C1 segment of cervical spinal cord (tissue), 14 donors: ENCODE measurements around the gene DEGS2.

ENCODE experiments used
- DNase-seq, 14 donors: peaks; one replicate each; lab custom pipeline; 2025; lab: John Stamatoyannopoulos, UW

Gene DEGS2

DNA sequence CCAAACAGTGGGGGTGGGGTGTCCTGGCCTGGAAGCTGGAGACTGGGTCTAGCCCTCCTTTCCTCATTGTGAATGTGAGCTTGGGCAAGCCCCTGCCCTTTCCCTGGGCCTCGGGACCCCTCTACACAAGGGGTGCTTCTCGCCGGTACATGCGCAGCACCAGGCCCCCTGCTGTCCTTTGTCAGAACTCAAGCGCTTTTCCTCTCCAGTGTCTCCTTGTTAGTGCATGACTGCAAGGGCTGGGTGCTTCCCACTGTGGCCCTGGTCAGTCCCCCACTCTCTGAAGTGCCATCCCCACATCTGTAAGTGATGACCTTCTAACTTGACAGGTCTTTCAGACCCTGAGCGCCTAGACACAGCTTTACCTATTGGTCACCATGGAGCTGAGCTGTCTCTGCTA is 44.2 kb downstream of the DEGS2 start:
- DNase-seq: peak in 2 of 14 donors; percentile 39 to 41

DNA sequence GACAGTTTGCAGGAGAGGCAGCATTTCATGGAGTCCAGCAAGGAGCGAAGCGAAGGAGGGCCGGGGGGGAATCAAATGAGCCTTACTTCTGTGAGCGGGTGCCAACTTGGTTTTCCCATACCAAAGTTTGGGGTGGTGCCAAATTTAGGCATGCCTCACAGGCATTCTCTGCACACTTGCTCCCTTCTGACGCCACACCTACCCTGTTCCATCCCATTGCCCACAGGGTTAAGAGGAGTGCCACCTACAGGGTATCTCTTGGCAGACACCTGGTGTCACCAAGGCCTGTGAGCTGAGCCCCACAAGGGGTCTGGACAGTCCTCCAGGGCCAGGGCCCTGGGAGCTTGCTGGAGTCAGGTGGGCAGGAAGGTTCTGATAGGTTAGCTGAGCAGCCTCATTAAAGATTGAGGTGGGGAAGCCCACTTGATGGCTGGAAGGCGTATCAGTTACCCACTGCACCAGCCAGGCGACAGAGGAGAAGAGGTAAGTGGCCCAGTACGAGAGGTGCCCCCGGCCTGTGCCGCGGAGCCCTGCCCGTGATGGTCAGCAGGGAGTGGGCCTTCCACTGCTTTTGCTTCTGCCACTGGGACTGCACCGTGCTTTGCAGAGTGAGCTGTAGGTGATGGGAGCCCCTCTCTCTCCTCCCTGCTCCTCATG is 45.2 kb downstream of the DEGS2 start:
- no peak for DNase-seq

DNA sequence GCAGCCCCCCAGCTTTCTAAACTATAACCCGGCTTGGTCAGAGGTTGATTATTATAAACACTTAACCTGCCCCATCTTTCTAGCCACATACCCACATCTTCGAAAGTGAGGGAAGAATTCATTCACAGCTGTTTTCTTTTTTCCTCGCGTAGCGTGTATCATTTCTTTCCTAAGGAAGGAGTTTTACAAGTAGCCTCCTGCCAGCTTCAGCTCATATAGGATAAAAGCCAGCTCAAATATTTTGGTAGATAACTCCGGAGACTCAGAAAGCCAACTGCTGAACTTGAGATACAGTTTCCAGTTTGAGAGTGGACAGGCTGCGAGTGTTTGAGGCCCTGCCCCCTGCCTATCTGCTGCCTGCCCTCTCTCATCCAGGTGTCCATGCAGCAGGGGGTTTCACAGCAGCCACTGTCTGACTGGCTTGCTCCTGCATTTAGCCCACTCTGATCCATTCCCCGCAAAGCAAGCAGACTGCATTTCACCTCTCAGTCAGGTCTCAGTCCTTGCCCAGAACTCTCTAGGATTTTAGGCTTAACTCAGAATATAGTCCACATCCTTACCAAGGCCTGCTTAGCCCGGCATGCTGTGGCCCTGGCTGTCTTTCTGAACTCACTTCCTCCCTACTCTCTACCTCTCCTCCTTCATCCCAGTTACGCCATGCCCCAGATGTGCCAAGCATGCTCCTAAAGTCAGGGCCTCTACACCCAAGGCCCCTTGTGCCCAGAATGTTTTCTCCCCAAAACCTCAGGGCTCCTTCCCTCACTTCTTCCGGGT is 47.3 kb downstream of the DEGS2 start:
- DNase-seq: no peak

DNA sequence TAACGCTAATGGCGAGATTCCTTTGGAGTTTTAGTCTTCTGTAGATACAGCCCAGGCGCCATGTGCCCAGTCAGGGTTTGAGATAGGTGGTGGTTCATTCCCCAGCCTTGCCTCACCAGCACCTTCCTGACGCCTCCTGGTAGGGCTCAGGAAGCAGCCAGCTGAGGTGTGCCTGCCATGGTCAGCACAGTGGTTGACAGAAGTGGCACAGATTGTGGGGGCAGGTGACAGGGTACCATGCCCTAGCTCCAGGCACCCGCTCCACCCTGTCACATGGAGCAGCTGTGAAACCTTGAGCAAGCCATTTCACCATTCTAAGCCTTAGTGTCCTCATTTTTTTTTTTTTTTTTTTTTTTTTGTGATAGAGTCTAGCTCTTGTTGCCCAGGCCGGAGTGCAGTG is 48.6 kb downstream of the DEGS2 start:
- DNase-seq: no peak

DNA sequence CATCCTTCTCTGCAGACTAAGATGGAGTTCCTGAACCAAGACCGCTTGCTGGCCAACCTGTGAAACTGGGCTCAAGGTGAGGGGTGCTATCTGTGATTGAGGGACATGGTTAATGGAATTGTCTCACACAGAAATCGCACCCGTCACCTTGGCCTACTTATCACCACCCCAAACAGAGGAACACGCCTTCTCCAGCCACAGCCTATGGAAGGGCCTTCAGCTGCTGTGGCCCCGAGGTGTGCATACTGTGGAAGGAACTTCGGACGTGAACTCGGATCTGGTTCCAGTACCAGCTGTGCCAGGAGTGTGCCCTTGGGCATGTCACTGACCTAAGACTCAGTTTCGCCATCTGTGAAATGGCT is 49.9 kb downstream of the DEGS2 start:
- DNase-seq: no peak

DNA sequence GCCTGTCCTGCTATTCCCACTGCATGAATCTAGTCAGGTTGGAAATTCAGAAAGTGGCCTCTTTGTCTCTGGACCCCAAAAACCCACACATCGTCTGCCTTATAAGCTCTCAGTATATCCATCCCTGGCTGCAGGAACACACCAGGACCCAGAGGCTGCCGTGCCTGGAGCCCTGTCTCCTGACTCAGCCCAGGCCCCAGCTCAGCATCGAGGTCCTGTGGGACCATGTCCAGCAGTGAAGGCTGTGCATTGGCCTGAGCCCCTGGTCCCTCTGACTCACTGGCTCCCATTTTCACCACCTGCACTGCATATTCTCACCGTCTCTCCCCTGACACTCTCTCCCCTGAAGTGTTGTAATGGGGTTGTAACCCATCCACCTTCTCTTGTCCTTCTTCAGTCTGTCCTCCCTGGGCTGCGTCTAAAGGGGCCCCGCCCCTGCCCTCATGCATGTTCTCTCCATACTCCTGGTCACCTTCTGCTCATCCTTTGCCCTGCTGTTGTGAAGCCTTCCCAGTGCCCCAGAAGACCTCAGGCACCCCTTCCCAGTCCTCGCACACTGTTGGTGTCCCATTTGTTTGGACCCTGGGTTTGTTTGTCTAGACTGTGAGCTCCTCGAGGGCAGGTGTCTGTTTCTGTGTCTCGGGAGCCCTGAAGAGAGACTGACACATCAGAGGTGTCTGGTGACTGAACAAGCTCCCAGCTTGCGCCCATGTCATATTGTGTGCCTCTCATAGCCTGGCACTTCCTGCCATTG is 50.4 kb downstream of the DEGS2 start:
- DNase-seq: no peak

DNA sequence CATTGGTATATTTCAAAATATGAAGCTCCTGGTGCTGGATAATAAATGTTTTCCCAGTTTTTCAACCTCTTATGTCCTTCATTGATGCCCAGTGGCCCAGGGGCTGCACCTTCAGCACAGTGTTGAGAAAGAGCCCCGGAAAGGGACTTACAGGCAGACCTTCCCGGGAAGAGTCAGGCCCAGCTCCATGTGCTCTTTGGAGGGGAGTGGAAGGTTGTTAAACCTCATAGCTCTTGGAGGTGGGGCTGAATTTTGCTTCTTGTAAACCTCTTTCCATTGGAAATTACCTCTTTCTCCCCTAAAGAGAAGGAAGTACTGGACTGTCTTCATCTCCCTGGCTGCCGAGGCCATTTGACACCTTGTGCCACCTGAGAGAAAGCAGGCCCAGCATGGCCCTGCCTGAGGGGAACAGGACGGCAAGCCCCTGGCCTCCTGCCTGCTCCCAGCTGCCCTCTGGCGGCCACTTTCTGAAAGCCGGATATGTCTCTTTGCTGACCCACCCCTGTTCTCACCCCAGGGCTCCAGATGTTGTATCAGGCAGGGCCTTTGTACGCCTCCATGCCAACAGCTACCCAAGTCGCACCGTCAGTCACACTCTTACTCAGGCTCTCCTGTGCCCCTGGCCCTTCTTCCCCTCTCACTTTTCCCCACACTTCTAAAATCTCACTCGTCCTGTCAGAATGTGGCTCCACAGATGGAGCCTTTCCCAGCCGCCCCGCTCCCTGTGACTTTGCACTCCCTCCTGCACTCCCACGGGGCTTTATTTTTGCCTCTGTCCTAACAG is 51.2 kb downstream of the DEGS2 start:
- peak in 12 of 14 donors; percentile 26 to 77 (median 56) for DNase-seq

DNA sequence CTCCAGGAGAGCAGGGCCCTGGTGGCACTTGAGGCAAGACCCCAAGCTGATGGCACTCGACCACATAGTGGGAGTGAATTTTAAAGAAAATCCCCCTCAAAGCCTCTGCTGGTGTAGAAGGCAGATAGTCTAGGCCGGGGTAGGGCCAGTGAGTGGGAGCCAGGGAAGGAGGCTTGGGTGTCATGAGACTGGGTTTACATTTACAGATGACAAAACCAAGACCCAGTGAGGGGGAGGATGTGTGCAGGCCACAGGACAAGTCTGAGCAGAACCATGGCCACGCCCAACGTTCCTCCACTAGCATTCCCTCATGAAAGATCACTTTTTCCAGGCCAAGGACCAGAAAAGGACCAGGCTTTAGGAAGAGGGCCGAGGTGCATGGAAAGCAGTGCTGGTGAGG is 52.2 kb downstream of the DEGS2 start:
- no peak for DNase-seq

DNA sequence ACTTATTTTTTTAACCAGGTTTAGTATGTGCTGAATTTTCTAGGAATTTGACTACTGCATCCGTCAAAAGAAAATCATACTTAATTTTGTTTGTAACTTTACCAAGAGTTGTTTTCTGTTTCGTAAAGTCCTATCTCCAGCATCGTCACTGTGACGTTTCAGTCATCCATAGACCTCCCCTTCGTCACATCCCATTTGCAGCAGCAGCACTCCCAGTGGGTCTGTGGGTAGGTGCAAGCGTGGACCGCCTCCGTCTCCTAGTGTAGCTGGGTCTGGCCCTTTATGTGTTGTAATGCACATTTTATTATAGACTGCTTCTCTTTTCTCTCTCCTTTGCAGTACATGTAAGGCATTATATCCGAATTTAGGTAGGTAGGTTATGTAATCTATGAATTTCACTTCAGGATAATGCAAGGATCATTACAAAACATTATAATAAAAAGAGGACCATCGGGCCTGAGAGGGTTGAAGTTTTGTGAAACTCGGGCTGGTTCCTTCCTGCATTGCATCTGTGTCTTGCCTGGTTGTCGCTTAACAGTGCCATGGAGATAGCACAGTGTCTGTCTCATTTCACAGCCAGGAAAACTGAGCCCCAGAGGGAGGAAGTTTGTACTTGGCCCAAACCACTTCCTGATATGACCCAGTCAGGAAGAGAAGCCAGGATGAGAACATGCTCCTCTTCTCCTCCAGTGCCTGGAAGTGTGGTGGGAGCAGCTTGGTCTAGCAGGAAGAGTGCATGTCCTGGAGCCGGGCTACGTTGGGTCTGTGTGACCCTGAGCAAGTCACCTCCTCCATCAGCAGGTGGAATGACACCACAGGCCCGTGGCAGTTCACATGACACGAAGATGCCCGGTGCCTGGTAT is 53.0 kb downstream of the DEGS2 start:
- DNase-seq: no peak

DNA sequence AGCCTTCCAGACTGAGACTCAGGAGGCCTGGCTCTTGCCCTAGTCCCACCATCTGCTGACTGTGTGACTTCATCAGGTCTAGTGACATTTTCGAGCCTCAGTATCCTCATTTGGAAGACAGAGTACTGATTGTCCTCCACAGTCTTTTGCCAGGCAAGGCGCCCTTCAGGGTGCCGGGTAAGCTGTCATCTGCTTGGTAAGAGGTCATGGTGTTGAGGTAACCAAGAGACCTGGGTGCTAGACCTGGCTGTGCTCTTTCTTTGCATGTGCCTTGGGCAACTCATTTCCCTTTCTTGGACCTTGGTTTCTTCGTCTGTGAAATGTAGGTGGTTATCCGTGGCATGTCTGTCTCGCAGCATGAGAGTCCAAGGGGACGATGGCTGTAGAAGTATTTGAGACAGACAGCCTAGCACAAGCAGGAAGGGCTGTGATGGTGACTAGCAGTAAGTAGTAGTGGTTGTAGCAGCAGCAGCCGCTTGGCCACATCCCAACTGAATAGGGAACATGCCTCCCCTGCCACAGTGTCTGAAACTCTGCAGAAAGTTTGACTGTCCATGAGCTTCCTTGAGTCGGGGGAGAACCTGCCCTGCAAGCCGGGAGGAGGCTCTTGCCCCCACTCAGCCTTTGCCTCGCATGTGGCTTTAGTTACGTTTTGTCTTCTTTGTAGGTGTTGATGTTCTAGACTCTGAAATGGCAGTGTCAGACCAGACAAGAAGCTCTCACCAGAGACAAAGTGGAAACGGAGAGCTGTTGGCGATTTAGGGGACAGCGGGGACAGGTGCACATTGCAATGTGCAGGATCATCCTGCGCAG is 53.9 kb downstream of the DEGS2 start:
- peak in 1 of 14 donors; percentile 63 for DNase-seq

DNA sequence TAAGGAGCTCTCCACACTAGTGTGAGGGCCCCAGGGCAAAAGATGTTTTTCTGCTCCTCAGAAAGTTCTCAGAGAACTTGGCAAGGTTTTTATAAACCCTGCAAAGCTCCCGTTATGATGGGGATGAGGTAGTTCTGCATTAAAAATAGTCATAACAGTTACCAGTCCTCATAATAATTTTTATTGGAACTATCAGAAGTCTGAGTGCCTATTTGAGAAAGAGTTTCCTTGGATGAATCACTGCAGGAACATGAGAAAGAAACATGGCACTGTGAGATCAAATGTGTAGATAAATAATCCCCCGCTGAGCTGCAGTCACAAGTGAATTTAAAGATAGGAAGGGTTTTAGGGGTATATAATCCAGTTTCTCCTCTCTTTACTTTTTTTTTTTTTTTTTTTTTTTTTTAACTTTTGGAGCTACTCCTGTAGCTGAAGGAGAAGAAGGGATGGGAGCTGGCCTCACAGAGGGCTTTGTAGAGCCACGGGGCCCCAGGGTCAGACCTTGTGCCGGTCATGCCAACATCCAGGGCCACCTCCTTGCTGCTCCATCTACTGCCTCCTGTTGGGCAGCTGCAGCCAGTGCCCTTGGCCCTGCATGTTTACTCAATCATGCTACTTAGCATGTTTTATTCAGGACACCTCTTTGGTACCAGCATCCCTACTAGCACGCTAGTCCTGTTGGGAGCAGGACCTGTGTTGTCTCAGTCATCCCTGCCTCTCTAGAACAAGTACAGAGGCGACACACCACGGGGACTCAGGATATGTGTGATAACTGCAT is 54.7 kb downstream of the DEGS2 start:
- DNase-seq: no peak

DNA sequence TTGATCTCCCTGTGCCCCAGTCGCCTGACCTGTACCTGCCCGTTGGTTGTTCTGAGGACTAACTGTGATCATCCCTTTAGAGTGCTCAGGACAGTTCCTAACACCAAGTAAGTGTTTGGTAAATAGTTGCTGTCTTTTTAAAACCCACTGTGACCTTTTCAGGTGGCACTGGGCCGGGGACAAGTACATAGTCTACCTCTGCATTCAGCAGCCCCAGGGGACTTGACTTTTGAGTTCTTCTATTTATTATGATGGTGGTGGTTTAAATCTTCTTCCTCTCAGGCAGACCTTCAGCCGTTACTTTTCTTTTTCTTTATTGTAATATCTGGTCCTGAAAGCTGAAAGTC is 55.5 kb downstream of the DEGS2 start:
- DNase-seq: no peak

DNA sequence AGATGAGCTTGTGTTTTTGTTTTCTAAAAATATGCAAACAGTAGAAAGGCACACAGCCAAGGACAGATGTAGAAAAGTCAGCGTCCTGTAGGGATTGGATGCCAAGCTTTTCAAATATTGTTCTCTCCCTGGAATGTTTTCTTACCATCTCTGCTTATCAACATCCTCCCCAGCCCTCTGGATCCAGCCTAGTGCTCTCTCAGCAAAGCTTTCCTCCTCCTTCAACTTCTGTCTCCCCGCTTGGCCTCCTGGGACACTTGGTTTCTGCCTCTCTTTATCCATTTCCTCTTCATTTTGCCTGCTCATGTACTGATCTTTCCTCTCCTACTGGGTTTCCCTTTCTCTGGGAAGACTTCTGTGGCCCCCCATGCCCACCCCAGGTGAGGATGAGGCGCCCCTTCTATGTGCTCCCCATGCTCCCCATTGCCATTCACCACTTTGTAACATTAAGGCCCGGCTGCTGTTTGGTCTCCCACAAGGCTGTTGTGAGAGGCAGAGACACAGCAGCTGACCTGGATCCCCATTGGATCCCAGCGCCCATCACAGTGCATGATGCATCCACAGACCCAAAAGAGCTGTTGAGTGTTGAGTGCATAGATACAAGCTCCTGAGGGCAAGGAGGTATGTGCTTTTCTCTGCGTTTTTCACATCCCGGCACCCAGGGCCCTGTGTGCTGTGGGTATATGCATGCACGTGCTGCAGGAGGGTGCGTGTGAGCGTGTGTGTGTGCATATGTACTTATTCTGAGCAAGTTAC is 56.0 kb downstream of the DEGS2 start:
- DNase-seq: no peak

DNA sequence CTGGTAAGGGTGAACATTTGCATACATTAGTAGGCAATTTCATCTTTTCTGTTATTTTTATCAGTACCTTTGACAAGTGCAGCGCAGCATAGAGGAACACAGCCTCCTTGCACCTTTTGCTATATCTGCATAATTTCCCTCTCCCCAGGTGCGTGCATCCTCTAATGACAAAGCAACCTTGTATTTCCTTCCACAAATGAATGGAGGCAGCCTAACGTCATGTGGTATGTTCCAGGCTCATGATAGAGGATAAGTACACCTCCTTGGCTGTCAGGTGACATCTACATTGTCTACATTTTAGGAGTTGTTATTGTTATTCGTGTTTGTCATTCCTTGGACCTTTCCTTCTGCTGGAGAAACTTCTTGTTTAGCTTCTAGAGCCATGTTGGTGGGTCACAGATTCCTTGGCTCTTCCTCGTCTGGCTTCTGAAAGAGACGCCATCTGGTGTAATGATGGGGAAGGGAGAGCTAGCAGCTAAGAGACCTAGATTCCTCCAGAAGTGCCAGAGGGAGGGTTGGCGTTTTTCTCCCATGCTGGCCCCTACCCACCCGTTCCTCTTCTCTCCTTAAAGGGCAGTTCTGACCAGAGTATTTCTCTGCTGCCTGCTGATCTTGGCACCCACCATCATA is 57.2 kb downstream of the DEGS2 start:
- peak in 1 of 14 donors; percentile 52 for DNase-seq

DNA sequence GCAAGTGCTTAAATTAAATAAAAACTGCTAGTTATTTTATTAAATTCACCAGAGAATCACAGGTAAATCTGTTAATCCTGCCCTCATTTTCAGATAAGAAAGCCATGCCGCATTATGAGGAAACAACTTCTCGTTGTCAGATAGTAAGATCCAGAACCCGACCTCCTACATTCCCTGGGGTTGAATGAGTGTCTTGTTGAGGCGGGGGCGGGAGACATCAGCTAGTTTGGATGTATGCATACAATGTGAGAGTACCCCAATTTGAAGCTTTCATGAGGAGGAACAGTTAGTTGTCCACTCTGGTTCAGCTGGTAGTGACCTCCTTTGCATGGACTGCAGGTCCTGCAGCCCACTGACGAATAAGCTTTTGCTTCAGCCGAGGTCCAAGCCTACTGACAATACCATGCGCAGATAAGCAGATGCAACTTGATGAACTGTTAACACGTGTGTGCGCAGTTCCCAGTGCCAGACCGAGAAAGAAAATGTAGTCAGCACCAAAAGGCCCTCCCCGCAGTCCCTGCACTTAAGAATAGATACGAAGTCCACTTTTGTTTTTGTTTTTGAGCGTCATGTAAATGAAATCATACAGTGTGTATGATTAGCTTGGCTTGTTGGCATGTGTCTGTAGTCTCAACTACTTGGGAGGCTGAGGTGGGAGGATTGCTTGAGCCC is 59.3 kb downstream of the DEGS2 start:
- no peak for DNase-seq

DNA sequence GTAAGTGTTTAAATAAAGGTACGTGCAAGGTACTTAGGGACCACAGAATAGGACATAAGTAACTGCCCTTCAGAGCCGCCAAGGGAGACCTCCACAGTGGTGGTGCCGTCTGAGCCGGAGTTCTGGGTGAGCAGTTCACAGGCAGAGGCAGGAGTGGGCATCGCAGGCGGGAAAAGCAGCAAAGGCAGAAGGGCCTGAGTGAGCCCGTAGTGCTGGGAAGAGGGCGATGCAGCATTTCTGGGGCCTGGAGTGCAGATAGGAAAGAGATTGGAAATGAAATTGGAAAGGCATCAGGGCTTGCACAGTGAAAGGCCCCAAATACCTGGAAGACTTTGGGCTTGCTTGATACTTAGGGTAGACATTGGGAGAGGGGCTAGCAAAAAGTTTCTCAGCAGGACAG is 61.3 kb downstream of the DEGS2 start:
- DNase-seq: no peak

DNA sequence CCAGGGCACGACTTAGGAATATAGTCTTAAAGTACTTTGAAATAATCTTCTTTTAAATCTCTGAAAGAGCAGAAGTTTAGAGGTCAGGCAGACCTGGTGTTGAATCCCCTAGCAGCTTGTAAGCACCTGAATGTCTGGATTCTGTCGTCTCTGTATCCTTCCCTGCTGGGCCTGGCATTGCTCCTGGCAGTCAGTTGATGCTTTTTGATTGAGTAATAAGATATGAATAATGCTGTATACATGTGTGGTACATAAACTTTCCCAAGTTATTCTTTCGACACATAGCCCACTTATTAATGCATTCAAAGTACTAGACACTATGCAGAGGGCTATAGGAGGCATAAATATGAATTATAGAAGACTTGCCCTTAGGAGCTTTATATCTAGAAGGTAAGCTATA is 62.8 kb downstream of the DEGS2 start:
- DNase-seq: peak in 1 of 14 donors; percentile 13
